Inferior parietal cortex (tissue), 1 donor: ENCODE measurements around the gene CORO1C.

Source experiments
- DNase-seq: peaks from one replicate; pipeline ENCODE4 v3.0.0-alpha.2; 2016; ENCODE audit errors: extremely low spot score

Gene CORO1C

DNA sequence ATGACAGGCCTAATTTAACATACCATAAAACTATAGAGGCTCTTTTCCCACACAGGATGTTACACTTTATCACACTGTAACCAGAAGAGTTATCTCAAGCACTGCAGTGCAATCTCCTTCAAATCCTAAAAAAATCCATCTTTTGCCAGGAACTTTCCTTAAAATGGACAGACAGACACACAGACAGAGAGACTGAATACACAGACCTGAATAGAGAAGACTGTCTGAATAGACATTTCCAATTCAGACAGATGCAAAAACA, 6.5 kb downstream of the CORO1C start:
- DNase-seq: no peak

GRCh38 chr12:108724054-108724889, 7.0 kb downstream of the CORO1C start:
- DNase-seq: no peak

GRCh38 chr12:108722992-108723766, 8.1 kb downstream of the CORO1C start:
- no peak for DNase-seq

DNA sequence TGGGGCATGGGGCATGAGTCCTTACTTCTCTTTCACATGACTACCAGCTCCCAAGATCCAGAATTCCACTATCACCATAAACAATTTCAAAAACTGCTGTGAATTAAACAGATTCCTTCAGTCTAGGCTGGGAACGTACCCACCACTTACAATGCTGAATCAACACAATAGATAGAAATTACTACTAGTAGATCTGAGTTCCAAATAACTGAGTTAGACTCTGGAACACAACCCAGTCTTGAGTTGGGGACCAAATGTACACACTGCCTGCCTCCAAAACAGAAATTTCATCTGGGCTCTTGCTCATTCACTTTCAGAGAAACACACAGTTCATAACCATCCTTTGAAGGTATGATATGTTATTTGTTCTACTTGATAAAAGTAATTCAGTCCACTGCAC, 8.9 kb downstream of the CORO1C start:
- DNase-seq: no peak

GRCh38 chr12:108721824-108722223, 9.5 kb downstream of the CORO1C start:
- DNase-seq: no peak

GRCh38 chr12:108720757-108721514, 10.4 kb downstream of the CORO1C start:
- no peak for DNase-seq

- DNase-seq: no peak
Observed at GRCh38 chr12:108717243-108717642, 14.1 kb downstream of the CORO1C start.

- DNase-seq: no peak
Observed at GRCh38 chr12:108714866-108715265, 16.5 kb downstream of the CORO1C start.

- DNase-seq: no peak
Observed at GRCh38 chr12:108713471-108713870, 17.8 kb downstream of the CORO1C start.

GRCh38 chr12:108712925-108713203, 18.5 kb downstream of the CORO1C start:
- no peak for DNase-seq

DNA sequence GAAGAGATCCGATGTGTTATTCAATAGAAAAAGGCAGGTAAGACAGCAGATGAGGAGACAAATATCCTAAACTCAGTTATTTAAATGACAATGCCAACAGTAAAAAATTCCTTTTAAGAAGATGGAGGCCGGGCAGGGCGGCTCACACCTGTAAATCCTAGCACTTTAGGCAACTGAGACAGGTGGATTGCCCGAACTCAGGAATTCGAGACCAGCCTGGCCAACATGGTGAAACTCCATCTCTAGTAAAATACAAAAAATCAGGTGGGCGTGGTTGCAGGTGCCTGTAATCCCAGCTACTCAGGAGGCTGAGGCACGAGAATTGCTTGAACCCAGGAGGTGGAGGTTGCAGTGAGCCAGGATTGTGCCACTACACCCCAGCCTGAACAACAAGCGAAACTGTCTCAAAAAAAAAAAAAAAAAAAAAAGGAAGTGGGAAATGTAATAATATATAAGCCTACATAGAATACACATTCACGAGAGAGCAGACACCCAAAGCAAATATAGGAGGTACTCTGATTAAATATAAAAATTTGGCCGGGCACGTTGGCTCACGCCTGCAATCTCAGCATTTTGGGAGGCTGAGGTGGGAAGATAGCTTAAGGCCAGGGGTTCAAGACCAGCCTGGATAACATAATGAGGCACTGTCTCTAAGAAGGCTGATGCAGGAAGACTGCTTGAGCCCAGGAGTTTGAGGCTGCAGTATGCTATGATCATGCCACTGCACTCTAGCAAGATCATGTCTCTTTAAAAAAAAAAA, 19.0 kb downstream of the CORO1C start:
- DNase-seq: no peak

GRCh38 chr12:108711489-108712164, 19.7 kb downstream of the CORO1C start:
- no peak for DNase-seq

DNA sequence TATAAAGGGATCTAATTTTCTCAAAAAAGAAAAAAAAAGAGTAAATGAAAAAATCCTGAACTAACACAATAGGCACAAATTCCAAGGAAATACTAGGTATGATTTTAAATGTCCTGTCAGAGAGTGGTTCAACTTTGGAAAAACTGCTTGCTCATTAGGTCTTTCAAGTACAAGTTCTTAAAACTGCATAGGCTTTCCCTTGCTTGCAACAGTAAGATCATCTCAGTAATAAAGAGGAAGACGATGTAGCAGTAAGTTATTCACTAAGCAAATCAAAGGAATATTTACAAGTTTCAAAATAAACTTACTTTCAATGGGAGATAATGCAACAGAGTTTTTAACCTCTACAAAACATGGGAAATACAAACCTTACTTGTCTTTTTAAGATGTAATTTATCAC, 21.6 kb downstream of the CORO1C start:
- no peak for DNase-seq

DNA sequence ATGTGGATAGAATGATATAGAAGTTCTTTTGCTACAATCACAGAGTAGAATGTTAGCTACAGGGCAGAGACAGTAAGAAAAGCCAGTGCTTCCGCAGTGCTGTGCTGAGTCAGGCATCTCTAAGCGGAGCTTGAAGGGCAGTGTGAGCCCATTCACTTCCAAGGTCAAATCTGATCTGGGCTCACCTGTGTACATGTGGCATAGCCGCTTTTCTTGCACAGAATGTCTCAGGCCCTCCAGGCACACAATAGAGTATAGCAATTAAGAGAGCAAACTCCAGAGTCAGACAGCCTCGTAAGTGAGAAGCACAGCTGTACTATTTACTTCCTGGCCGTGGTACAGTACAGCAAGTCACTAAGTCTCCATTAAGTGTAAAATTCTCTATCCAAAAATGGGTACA, 26.8 kb downstream of the CORO1C start:
- no peak for DNase-seq

GRCh38 chr12:108702595-108703320, 28.6 kb downstream of the CORO1C start:
- no peak for DNase-seq

GRCh38 chr12:108701779-108702441, 29.4 kb downstream of the CORO1C start:
- no peak for DNase-seq

DNA sequence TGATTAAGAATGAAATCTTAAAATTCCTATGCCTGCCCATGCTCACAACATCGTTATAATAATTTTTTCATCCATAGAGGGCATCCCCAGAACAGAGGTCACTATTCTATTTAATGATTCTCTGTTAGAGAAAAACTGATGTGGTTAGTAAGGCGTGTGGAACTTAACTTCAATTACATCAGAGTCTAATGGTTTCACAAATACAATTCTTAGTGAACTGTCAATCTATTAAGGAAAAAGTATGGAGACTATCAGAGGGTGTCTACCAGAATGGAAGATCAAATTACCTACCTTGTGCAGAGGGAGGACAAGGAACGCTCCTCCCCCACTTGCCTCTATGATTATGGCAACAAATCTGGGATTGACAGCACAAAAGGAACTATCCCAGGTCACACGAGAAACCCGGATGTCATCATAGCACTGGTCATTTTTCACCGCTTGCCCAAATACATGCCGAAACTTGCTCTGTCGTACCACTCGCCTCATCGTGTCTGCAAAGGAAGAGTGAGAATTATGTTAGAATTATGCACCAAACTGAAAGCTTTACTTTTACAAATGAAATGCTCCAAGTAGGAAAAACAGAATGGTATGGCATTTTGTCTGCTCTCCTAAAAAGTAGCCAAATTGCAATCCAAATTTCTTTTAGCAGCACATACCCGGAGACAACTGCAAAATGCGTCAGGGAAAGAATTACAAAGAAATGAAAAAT, 30.3 kb downstream of the CORO1C start:
- DNase-seq: no peak

- no peak for DNase-seq
Observed at GRCh38 chr12:108699955-108700563, 31.3 kb downstream of the CORO1C start.

DNA sequence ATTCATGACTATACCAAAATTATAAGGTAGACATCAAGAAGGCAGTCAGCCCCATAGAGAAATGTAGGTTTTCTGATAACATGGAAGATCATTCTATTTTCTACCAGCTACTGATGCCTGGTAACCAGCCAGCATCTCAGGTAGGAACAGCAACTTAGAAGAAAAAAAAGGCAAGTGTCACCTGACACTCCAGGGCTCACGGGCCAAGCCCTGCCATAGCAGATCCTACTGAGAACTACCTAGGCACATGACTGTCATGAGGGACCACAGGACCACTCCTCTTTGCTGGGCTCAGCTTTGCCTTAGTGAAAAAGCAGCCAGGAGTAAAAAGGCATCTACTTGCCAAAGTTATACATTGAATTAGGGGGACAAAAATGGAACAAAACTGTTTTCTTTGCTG, 33.4 kb downstream of the CORO1C start:
- DNase-seq: no peak

GRCh38 chr12:108696996-108697290, 34.4 kb downstream of the CORO1C start:
- no peak for DNase-seq
